HG02642 (cell line): ENCODE measurements around the gene CHI3L2.

ENCODE experiments used
- ATAC-seq: cut with Tn5 transposase; IDR thresholded peaks from one replicate; pipeline ENCODE4 v1.9.1; 2021; ENCODE audit warnings: mild to moderate bottlenecking; ENCODE audit not compliant: unreplicated experiment, poor library complexity

Gene CHI3L2

DNA sequence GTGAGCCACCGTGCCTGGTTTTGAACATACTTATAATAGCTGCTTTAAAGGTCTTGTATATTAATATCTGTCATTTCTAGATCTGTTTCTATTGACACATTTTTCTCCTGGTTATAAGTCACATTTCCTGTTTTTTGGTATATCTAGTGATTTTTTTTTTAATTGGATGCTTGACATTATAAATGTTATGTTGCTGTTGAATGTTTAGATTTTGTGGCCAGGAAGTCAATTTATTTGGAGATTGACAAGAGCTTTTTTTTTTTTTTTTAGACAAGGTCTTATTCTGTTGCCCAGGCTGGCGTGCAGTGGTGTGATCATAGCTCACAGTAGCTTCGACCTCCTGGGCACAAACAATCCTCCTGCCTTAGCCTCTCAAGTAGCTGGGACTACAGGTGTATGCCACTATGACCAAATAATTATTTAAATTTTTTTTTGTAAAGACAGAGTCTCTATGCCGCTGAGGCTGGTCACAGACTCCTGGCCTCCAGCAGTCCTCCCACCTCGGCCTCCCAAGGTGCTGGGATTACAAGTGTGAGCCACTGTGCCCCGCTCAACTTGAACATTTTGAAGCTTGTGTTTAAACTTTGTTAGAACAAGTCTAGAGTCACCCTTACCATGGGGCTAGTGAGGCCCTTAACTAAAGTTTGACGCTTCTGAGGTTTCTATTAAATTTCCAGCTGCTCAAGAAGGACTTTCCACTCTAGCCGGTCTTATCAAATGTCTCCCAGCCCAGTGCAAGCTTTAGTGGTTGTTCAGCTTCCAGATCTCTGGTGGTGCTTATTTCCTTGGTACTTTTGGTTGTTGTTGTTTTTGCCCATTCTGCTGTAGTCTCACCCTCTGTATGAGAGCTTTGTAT is 8.6 kb upstream of the CHI3L2 start:
- ATAC-seq: no peak

DNA sequence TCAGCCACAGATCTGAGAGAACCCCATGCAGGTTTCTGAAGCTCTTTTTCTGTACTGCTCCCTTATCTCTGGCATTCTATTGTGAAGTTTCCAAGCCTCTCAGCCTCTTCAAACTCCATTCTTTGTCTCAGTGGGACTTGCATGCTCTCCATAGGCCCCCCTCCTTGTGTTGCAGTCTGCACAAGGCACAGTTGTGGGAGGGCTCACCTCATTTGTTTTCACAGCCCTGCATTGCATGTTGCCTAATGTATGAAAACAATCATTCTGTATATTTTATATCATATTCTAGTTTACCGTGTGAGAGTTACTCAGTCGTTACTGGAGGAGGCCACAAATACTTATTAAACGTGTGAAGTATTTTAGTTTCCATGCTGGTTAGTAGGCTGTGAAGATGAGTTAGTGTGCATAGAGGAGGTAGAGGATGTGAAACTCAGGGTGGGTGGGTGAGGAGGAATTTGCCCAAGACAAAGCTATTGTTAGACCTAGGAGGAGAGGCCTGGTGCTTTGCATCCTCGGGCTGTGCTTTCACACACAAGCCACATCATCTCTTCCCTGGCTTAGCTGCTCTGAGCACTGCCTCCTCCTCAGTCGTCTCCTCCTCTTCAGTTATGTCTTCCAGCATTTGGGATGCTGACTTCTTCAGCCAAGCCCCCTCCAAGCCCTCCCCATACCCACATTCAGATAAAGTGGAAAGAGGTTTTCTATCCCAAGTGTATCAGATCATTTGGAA is 7.8 kb upstream of the CHI3L2 start:
- peak; percentile 28 for ATAC-seq

DNA sequence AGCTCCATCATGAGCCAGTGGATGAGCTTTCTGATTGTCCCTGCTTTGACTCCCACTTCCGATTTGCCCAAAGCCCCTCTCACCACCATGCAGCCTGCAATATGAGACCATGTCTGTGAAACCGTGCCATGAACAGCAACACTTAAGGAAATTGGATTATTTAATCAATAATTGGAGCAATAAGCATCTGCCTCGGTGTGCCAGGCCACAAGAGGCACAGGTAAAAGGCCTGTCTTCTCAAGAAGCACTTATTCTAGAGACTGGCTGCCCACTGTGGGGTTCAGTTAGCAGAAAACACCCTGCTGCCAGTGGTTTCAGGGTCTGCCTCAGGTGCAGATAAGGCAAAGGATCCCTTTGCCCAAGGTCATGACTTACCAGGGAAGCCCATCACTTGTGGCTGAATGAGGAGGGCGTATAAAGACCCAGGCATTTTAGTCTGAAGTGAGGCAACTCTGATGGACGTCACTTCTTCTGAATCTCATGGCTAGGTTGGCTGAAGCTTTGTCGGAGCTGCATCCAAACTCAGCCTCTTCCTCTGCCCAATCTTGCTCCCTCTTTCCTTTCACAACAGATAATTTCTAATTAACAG is 7.1 kb upstream of the CHI3L2 start:
- ATAC-seq: no peak

DNA sequence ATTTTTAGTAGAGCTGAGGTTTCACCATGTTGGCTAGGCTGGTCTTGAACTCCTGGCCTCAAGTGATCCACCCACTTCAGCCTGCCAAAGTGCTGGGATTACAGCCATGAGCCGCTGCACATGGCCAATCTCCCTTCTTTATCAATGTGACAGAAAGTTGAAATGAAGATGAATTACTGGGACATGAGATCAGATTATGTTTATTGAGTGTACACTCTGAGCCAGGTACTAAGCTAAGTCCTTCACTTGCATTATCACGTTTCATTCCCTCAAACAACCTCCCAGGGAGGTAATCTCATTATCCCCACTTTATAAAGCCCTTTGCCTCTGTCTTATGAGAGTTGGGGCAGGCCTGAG is 6.3 kb upstream of the CHI3L2 start:
- no peak for ATAC-seq

DNA sequence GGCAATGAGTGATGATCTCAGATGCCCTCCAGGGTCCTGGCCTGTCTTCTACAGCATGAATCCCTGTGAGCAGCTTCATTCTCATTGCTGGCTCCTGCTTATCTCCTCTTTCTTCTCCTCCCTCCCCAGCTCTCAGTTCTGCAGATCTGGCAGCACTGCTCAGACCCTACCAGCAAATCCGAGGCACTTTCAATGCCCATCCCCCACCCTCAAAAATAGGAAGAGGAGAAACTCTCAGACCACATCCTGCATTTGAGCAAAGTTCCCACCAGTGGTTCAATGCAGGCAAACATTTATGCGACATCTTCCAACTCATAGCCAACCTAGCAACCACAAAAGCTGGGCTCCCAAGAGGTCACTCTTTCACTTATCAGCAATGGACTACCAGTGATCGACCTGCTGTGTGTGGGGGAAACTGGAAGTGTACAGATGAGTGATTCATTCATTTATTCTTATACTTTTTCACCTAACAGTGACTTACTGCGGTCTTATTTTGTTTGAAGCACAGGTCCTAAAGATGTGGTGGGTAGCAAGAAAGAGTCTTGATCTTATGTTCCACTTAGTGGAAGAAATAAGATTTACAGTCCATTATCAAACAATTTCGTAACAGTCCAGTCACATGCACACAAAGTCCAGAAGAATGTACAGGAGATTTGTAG is 5.8 kb upstream of the CHI3L2 start:
- peak; percentile 68 for ATAC-seq

DNA sequence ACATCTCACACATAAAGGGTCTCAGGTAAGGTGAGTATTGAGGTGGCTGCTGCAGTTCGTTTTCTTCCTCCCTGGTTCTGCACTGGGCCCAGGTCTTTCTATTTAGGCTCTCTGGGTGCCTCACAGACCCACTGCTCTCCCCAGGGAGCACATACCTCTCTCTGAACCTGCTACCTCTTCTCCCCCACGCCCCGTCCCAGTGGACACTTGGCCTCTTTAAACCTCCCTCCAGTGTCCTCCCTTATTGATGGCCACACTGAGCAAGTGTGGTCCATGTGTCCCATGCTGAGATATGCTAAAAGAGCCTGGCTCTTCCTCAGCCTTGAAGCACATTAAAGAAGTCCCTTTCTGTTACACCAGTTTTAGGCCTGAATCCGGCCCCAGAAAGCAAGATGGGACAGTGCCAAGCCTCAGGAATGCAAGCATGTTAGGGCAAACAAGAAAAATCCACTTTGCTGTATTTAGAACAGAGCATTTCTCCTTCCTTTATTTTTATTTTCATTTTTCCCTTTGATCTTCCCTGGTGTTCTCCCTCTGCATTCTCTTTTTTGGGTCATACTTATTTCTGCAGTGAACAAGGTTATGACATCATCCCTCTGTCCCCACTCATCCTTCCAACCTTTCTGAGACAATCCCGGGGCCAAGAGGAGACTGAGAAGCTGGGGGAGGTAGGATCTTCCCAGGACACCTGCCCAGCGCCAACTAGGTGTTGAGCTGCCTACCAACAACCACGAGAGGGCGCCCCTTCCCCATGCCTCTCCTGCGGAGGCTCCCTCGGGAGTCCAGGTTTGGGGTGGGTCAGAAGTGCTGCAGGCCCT is 5.0 kb upstream of the CHI3L2 start:
- peak; percentile 31 for ATAC-seq

DNA sequence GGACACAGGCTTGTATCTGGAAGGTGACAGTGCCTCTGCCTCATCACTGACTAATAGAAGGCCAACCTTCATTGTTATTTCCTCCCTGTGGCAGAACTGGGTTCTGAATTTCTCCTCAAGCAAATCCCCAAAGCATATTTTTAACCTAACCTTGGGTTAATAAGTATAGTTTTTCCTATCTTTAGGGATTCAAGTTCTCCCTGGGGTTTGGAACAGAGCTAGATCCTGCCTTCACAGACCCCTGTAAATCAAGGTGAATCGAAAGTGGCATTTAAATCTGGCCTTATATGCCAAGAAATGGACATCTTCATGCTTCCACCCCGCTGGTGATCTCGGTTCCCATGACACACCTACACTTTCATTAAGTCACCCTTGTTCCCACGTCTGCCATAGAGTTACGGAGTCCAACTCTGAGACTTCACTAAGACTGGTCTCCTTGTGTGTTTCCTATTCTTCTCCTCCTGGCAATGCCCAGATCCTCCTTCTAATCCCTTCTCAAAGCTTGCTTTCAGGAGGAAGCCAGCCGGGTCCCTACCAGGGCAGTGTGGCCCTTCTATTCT is 4.3 kb upstream of the CHI3L2 start:
- no peak for ATAC-seq

DNA sequence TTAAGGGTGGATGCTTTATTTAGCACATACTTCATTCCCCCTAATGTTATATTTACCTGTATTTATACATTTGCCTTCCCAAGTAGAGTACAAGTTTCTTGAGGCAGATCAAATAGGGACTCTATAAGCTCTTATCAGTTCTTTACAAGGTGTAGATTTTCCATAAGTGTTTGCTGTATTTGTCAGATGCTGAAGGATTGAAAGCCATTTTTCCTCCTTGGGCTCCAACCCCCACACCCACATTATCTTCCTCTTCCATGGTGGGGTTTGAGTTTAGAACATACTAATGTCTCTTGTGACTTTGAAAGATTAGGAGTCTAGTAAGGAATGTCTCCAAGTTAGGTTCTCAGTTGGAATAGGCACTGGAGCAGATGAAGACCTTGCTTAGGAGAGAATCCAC is 2.4 kb upstream of the CHI3L2 start:
- no peak for ATAC-seq

DNA sequence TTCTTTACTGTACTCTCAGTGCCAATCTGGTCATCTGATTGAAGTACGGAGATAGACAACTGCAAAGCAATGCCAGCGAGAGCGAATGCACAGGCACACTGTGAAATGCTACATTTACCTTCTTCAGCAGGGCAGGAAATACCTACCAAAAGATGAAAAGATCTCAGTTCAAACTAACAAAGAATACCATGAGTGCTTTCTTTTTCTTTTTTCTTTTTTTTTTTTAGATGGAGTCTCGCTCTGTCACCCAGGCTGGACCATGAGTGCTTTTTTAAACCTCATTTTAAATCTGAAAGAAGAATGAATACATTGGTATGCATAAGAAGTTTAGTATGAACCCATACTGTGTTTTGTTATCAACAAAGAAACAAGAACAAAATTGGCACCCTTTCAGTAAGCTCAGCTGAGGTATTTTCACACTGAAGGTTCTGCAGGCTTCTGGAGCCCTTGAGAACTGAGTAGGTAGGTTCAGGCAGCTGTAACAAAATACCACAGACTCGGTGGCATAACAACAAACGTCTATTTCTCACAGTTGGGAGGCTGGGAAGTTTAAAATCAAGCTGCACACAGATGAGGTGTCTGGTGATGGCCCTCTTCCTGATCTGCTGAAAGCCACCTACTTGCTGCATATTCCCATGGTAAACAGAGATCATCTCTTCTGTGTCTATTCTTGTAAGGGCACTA is 1.7 kb upstream of the CHI3L2 start:
- ATAC-seq: no peak

DNA sequence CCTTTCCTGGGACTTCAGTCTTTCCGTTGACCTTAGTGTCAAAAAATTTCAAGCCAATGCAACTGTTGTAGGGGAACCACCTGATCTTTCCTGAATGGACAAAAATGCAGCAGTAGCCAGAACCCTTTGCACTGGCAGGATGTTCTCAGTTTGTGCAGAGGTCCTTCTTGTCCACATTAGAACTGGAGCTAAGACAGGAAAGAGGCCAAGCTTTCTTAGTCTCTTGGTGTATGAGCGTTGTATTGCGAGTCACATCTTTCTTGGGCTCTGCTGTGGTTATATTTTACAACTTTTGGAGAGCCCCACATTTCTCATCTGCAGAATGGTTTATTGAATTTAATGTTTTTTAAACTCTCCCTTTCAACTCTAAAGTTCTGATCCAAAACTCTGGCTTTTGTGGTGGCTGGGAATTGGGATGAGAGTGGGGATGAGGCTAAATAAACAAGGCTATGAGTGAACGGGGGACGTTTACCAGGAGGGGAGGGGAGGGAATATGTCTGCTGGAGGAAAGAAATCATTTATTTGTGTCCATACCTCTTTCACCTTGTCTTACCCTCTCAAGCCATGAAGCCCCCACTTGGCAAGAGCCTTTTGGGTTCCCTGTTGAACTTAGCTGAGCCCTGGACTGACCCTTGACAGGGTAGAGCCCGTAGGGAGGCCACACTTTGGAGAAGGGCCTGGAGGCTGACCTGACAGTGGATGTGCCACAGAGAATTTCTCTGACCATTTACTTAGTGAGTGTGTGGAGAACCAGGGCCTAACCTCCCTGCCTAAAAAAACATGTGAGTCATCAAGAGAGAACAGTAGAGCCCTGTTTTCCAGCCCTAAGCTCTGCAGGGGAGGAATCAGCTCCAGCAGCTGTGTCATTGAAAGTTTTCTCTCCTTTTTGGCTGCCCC is 586 bp downstream of the CHI3L2 start:
- no peak for ATAC-seq

DNA sequence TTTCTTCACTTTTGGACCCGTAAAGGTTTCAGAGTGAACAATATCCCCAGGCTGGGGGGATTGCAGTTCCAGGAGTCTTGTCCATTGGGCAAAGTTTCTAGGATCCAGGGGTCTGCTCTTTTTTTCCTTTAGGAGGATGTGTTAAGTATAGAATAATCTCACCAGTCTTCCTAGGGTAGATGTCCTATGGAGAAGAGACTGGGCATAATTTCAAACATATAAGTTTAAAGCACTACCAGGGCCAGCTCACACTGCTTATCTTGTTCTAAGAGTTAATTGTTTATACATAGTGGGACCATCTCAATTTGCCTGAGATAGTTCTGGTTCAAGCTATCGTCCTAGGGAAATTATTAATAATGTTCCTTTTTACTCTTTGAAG is 1.2 kb downstream of the CHI3L2 start:
- no peak for ATAC-seq

DNA sequence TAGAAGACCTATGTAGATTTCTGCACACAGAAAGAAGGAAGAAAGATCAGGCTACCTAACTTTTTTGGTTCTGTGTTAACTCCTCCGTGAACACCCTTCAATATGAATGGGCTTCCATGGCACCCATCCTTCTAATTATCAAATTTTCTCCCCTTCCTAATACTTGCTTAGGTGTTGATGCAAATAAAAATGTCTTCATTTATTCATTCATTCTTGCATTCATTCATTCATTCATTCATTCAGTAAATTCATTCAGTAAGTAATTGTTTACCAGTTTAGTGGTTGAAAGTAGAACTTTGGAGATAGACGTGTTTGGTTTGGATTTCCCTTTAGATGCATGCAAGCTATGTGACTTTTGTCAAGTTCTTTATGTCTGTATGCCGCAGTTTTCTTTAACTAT is 4.6 kb downstream of the CHI3L2 start:
- ATAC-seq: no peak

DNA sequence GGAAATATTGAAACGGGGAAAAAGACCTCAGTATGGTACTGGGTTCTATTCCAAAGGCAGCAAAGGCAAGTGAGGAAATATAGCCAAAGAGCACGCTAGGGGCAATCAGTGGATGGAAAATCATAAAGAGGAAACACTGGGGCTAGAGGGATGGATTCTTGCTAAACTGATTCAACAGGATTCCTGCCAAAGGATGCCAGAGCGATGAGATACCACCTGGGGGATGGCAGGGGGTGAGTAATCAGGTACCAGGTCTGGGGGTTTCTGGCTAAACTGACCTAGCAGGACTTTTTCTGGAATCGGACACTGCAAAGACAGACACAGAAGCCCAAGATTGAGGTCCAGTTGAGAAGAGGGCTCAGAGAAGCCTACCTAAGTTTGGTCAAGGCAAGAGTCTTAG is 6.7 kb downstream of the CHI3L2 start:
- ATAC-seq: no peak

DNA sequence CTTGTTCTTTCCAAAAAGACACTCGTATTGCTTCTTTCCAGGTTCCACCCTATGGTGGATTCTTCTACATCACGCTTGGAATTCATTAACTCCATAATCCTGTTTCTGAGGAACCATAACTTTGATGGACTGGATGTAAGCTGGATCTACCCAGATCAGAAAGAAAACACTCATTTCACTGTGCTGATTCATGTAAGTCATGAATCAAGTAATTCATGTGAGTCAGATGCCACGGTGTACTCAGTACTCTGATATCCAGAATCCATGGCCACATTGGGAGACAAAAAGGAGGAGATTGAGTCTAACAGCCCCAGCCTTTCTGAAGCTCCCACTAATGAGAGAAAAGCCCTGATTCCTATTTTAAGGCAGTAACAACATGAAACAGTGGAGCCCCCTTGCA is 7.4 kb downstream of the CHI3L2 start:
- ATAC-seq: no peak

DNA sequence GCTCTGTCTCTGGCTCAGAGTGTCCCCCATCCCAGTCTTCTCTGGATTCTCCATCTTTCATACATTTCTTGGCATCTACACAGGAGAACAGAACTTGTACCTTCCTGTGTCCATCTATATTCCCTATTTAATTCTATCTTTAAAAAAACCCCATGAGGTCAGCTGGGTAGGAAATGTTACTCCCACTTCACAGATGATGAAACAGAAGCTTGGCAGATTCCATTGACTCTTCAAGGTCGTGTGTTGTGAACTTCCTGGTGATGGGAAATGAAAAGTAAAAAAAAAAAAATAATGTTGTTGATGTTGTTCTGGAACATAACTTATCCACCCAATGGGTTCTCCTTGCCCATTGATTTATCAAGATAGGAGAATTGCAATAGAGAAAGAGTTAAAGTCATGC is 8.9 kb downstream of the CHI3L2 start:
- ATAC-seq: no peak

DNA sequence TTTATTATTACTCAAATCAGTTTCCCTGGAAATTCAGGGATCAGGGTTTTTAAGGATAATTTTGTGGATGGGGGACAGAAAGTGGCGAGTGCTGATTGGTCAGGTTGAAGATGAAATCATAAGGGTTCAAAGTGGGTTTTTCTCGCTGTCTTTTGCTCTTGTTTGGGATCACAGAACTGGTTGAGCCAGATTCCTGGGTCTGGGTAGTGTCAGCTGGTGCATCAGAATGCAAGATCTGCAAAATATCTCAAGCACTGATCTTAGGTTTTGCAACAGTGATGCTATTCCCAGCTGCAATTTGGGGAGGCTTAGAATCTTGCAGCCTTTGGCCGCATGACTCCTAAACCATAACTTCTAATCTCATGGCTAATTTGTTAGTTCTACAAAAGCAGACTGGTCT is 9.3 kb downstream of the CHI3L2 start:
- ATAC-seq: no peak

DNA sequence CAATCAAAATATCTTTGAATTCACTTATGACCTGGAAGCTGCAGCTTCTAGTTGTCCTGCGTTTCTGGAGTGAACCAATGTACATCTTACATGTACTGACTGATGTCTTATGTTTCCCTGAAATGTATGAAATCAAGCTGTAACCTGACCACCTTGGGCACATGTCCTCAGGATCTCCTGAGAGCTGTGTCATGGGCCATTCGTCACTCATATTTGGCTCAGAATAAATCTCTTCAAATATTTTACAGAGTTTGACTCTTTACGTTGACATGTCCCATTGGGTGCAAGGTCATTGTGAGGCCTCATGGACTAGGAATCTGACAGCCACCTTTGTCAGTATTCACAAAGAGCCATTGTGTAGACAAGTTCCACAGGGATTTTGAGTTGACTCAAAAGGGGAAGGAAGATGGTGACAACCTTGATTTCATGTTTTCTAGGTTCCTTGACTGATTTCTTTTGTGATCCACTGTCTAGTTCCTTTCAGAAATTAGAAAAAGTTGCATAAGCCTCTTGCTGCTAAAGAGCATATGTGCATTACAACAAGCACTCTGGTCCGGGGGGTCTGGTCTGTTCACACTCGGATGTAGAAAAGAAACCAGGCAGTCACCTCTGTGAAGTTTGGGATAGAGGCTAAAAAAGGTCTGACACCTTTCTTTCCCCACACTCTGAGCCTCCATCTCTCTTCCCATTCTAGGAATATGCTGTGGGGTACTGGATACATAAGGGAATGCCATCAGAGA is 10.7 kb downstream of the CHI3L2 start:
- ATAC-seq: no peak

DNA sequence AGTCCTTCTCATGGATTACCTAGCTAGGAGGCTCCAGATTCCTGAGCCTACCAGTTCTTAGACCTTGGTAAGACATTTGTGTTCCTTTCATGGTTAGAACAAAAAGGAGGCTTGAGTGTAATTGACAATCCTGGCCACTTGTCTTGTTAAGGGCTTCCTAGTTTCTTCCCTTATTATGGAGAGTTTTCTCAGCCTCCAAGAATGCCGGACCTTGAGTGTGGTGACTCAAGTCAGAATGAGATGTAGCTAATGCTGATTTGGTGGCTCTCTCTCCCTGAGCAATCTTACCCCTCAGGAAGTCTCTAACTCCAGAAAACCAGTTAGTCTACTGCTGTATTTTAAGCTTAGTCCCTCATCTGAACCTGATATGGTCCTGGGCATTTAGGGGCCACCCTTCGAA is 14.3 kb downstream of the CHI3L2 start:
- no peak for ATAC-seq
